GM18517 (cell line): ENCODE data around the gene MYCBP2.
"Not testable (repeated sequence)": the region's sequence is repeated elsewhere in the genome, so short reads cannot be mapped to it uniquely, and the experiment has no call there.

Experiments used
- ATAC-seq: cut with Tn5 transposase; IDR thresholded peaks from one replicate; pipeline ENCODE4 v1.9.1; 2021; ENCODE audit warnings: mild to moderate bottlenecking, moderate library complexity; ENCODE audit not compliant: unreplicated experiment

The MYCBP2 gene

GRCh38 chr13:77337159-77337558, 10.3 kb upstream of the MYCBP2 start:
- no peak for ATAC-seq

GRCh38 chr13:77335543-77335942, 8.6 kb upstream of the MYCBP2 start:
- no peak for ATAC-seq

- ATAC-seq = no peak
Observed at GRCh38 chr13:77333594-77333993, 6.7 kb upstream of the MYCBP2 start.

- ATAC-seq = no peak
Observed at GRCh38 chr13:77331421-77331820, 4.5 kb upstream of the MYCBP2 start.

- no peak for ATAC-seq
Observed at GRCh38 chr13:77329911-77330584, 3.2 kb upstream of the MYCBP2 start.

GRCh38 chr13:77329133-77329910, 2.4 kb upstream of the MYCBP2 start:
- ATAC-seq = peak; percentile 73

- ATAC-seq = peak; percentile 14
Observed at GRCh38 chr13:77328819-77329132, 1.9 kb upstream of the MYCBP2 start.

- no peak for ATAC-seq
Observed at GRCh38 chr13:77325371-77325980, 1.4 kb downstream of the MYCBP2 start.

- ATAC-seq = no peak
Observed at GRCh38 chr13:77323858-77324257, 3.0 kb downstream of the MYCBP2 start.

GRCh38 chr13:77319536-77319935, 7.4 kb downstream of the MYCBP2 start:
- ATAC-seq = no peak

GRCh38 chr13:77318741-77319140, 8.2 kb downstream of the MYCBP2 start:
- ATAC-seq = no peak

- no peak for ATAC-seq
Observed at GRCh38 chr13:77316430-77316829, 10.5 kb downstream of the MYCBP2 start.

- ATAC-seq = not testable (repeated sequence)
Observed at GRCh38 chr13:77315509-77315908, 11.4 kb downstream of the MYCBP2 start.

GRCh38 chr13:77313923-77314322, 13.0 kb downstream of the MYCBP2 start:
- ATAC-seq = no peak

GRCh38 chr13:77312311-77312710, 14.6 kb downstream of the MYCBP2 start:
- no peak for ATAC-seq

GRCh38 chr13:77310579-77311279, 16.2 kb downstream of the MYCBP2 start:
- no peak for ATAC-seq

GRCh38 chr13:77310161-77310560, 16.7 kb downstream of the MYCBP2 start:
- ATAC-seq = no peak

- no peak for ATAC-seq
Observed at GRCh38 chr13:77309254-77309653, 17.6 kb downstream of the MYCBP2 start.

GRCh38 chr13:77306458-77306857, 20.4 kb downstream of the MYCBP2 start:
- ATAC-seq = no peak

GRCh38 chr13:77305266-77305665, 21.6 kb downstream of the MYCBP2 start:
- ATAC-seq = no peak

- no peak for ATAC-seq
Observed at GRCh38 chr13:77300176-77301037, 26.5 kb downstream of the MYCBP2 start.
